ENCODE measurements around the gene MED9.

The MED9 gene

DNA sequence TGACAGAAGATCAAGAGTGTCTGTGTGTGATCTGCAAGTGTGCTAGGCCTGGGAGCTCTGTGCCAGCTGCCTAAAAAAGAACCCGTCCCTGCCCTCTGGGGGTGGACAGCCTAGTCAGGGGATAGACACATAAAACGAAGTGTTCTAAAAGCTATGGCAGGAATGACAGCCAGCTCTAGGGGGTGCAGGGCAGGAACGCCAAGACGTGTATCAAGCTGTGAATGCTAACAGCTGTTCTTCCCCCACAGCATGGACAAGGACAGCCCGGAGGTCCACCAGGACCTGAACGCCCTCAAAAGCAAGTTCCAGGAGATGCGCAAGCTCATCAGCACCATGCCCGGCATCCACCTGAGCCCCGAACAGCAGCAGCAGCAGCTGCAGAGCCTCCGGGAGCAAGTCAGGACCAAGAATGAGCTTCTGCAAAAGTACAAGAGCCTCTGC, 14.3 kb downstream of the MED9 start:
- TF ChIP-seq CTCF (IDR thresholded peaks at IDR 0.05; ENCODE audit: insufficient read depth, missing control alignments), result no peak
- FAIRE-seq (no peak), DNase-seq (ENCODE audit: insufficient read length, low spot score) (no peak)

DNA sequence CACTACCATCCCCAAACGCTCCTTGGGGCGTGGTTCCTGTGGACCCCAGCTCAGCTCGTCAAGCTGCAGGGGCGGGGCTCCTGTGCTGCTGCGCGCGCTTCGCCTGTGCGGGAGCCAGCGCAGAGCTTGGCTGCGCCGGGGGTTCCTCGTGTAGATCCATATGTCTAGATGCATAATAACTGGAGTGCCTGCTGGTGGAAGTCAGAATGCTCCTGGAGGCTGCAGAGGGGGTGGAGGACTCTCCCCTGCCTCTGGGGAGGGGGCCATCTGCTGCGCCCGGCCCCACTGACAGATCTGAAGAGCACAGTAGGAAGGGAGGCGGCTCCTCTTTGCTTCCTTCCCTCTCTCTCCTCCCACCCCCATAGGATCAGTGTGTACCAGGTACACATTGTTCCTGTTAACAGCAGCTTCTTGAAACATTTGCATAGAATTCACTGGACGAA, 14.8 kb downstream of the MED9 start:
- FAIRE-seq, result no peak
- TF ChIP-seq CTCF (IDR thresholded peaks at IDR 0.05; ENCODE audit: insufficient read depth, missing control alignments), result no peak
- no peak for DNase-seq (ENCODE audit: insufficient read length, low spot score)

GRCh38 chr17:17492085-17492484, 15.3 kb downstream of the MED9 start:
- FAIRE-seq (no peak), DNase-seq (ENCODE audit: insufficient read length, low spot score) (no peak)
- TF ChIP-seq CTCF (IDR thresholded peaks at IDR 0.05; ENCODE audit: insufficient read depth, missing control alignments), result no peak

- DNase-seq (ENCODE audit: insufficient read length, low spot score) (no peak), FAIRE-seq (no peak)
- no peak for TF ChIP-seq CTCF (IDR thresholded peaks at IDR 0.05; ENCODE audit: insufficient read depth, missing control alignments)
Observed at GRCh38 chr17:17492571-17492970, 15.8 kb downstream of the MED9 start.

DNA sequence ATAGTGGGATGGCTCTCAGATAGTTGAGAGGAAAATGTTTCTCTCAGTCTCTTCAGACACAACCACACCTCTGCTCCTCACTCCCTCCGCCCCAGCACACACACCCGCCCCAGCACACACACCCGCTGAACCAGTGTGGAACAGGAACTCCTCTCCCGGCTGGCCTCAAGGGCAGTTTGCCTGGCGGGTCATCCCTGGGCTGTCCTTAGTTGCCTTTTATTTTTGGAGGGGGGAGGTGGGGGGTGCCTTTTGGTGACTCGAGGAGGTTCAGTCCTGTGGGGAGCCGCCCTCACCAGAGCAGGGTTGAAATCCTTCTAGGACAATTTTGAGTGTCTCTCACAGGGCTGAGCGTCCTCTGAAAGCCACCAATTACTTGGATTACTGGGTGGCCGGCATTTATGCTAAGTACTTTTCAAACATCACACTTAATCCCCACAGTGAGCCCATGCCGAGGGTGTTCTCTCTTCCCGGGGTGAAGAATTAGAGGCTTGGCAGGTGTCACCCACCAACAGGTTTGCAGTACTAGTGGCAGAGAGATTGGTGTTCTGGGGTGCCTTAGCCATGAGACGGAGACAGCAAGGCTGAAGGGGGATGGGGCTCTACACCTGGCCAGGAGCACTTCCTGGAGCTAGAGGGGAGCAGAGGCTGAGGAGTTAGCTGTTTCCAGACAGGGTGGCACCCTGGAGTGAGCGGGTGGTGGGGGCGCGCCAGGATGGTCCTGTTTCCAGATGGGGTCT, 16.6 kb downstream of the MED9 start:
- DNase-seq (ENCODE audit: insufficient read length, low spot score), result no peak
- no peak for TF ChIP-seq CTCF (IDR thresholded peaks at IDR 0.05; ENCODE audit: insufficient read depth, missing control alignments)
- no peak for FAIRE-seq

- DNase-seq (ENCODE audit: insufficient read length, low spot score) (no peak), FAIRE-seq (no peak)
- no peak for TF ChIP-seq CTCF (IDR thresholded peaks at IDR 0.05; ENCODE audit: insufficient read depth, missing control alignments)
Observed at GRCh38 chr17:17493986-17494466, 17.2 kb downstream of the MED9 start.

GRCh38 chr17:17494499-17494869, 17.7 kb downstream of the MED9 start:
- TF ChIP-seq CTCF (IDR thresholded peaks at IDR 0.05; ENCODE audit: insufficient read depth, missing control alignments), result no peak
- DNase-seq (ENCODE audit: insufficient read length, low spot score) (no peak), FAIRE-seq (no peak)

Data from D721Med (cell line).